ENCODE measurements around the gene RAB11FIP4.

The RAB11FIP4 gene

DNA sequence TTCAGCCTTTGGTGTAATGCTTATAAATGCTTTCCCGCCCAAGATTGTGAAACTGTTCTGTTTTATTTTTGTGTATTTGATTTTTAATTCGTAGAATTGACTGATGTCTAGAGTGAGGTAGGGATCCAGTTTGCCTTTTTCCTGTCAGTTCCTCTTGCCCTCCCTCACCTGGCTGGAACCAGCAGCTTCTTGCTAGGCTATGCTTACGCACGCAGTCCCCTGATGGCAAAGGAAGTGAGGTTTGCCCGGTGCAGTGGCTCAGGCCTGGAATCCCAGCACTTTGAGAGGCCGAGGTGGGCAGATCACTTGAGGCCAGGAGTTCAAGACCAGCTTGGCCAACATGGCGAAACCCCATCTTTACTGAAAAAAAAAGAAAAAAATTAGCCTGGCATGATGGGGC, 51.9 kb downstream of the RAB11FIP4 start:
- no peak for DNase-seq (ENCODE audit: low read depth)
- TF ChIP-seq, protein P1, sequence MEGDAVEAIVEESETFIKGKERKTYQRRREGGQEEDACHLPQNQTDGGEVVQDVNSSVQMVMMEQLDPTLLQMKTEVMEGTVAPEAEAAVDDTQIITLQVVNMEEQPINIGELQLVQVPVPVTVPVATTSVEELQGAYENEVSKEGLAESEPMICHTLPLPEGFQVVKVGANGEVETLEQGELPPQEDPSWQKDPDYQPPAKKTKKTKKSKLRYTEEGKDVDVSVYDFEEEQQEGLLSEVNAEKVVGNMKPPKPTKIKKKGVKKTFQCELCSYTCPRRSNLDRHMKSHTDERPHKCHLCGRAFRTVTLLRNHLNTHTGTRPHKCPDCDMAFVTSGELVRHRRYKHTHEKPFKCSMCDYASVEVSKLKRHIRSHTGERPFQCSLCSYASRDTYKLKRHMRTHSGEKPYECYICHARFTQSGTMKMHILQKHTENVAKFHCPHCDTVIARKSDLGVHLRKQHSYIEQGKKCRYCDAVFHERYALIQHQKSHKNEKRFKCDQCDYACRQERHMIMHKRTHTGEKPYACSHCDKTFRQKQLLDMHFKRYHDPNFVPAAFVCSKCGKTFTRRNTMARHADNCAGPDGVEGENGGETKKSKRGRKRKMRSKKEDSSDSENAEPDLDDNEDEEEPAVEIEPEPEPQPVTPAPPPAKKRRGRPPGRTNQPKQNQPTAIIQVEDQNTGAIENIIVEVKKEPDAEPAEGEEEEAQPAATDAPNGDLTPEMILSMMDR (conservative IDR thresholded peaks at IDR 0.05; ENCODE audit: low read depth, low read length) = no peak
- no peak overlapping the region for H3K4me3 ChIP-seq (ENCODE audit: low read depth, low read length)

DNA sequence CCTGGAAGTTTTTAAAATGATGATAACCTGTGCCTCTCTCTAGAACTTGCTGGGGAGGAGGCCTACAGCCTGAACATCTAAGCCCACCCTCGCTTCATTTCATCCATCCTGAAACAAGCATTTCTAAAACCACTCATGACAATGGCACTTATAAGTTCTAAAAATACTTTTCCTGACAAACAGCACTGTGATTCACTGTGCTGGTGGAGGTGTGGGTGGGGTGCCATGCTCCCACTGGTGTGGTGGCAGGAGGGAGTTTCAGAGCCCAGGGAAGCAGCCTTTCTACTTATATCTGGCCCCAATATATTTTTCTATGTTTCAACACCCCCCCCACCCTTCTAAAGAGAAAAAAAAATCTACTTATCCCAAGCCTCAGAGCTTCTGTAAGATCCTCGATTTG, 52.6 kb downstream of the RAB11FIP4 start:
- TF ChIP-seq, protein P1 (conservative IDR thresholded peaks at IDR 0.05; ENCODE audit: low read depth, low read length) = no peak
- DNase-seq (ENCODE audit: low read depth) = no peak
- no peak overlapping the region for H3K4me3 ChIP-seq (ENCODE audit: low read depth, low read length)

DNA sequence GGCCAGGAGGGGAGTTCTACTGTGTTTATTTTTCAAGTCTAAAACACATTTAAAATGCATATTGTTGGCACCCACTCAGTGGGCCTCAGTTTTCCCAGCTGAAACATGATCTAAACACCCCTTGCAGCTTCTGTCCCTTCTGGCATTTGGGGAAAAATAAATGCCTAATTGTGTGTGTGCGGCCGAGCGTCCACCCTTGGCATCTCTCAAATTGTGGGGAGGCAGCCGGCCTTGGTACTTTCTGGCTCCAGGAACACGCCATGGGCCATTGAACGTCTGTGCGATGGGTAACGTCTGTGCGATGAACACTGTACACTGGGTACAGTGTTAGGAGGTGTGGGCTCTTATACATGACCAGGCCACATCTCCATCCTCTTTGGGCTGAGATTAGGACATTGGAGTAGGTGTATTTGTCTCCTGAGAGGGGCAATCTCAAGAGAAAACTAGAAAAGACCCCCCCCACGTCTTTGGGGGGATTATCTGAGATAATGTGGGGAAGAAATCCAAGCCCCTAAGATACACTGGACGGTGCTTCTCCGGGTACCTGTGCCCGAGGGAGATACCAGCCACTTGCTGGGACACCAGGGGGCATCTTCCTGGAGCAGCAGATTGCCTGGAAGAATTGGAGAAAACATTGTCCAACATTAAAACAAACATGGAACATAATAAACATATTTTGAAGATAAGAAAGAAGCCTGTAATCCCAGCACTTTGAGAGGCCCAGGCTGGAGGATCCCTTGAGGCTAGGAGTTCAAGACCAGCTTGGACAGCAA, 54.9 kb downstream of the RAB11FIP4 start:
- DNase-seq (ENCODE audit: low read depth) = peak; percentile 9
- TF ChIP-seq, protein P1 (conservative IDR thresholded peaks at IDR 0.05; ENCODE audit: low read depth, low read length) = peak; percentile 45
- no peak overlapping the region for H3K4me3 ChIP-seq (ENCODE audit: low read depth, low read length)

DNA sequence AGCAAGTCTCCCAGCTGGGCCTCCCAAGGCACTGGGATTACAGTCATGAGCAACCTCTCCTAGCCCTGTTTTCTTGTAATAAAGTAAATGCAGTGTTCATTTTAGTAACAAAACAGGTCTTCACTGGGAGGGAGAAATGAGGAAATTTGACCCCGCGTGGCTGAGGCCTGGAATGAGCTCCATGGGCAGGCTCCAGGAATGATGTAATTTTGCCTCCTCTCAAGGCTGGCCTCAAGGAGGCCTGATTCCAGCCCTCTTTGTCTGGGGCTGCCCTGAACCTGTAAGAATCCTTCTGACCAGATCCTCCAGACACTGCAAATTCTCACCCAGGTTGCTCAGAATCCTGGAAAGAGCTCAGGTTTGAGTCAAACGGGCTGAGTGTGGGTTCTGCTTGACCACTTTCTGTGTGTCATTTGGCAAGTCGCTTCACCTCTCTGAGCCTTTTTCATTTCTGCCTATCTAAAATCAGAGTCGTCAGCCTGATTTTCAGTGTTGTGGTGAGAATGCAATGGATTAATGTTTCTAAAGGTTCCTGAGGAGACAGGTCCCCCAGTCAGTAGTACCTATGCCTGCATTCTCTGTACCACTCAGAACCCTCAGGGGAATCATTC, 57.1 kb downstream of the RAB11FIP4 start:
- peak; percentile 50 for DNase-seq (ENCODE audit: low read depth)
- TF ChIP-seq, protein P1 (conservative IDR thresholded peaks at IDR 0.05; ENCODE audit: low read depth, low read length) = no peak
- H3K4me3 ChIP-seq (ENCODE audit: low read depth, low read length) = no peak overlapping the region

DNA sequence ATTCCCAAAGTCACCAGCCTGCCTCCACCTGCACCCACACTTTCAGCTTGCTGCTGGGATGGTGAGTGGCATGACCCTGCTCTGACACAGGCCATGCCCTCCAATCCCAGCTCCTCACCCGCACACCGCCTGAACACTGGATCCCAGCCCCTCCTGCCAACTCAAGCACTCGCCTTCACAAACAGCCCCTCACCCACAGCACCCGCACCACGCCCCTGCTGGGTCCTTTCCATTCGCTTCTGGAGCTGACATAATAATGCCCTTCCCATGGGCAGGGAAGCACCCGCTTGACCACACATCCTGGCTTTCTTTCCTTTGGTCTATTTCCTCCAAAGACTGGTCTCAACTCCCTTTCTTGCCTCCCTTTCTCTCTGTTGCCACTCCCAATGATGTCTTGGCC, 57.6 kb downstream of the RAB11FIP4 start:
- H3K4me3 ChIP-seq (ENCODE audit: low read depth, low read length) = no peak overlapping the region
- TF ChIP-seq, protein P1 (conservative IDR thresholded peaks at IDR 0.05; ENCODE audit: low read depth, low read length) = no peak
- no peak for DNase-seq (ENCODE audit: low read depth)

DNA sequence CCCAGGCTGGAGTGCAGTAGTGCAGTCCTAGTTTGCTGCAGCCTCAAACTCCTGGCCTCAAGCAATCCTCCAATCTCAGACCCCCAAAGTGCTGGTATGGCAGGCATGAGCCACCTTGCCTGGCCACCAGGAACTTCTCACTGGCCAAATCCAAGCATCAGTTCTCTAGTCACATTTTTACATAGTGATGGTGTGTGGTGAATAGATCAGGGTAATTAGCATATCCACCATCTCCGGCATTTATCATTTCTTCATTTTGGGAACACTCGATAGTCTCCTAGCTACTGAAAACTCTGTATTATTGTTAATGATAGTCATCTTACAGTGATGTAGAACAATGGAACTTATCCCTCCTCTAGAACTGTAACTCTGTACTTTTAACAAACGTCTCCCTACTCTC, 58.3 kb downstream of the RAB11FIP4 start:
- no peak overlapping the region for H3K4me3 ChIP-seq (ENCODE audit: low read depth, low read length)
- TF ChIP-seq, protein P1 (conservative IDR thresholded peaks at IDR 0.05; ENCODE audit: low read depth, low read length) = no peak
- no peak for DNase-seq (ENCODE audit: low read depth)

DNA sequence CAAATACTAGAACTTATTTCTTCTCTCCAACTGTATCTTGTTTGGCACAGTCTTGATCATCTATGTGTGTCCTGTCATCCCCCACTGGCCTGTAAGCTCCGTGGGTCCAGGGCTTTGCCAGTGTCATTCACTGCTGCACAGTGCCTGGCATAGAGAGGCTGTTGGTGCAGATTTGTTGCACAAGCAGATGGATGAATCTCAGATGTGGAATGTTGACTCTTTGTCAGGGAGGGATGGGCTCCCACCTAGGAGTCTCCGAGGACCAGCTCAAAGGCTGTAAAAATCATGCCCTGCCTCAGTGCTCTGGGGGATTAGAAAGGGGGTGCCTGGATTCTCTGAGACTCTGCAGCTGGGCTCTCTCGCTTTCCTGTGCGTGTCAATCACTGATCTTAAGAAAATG, 60.6 kb downstream of the RAB11FIP4 start:
- H3K4me3 ChIP-seq (ENCODE audit: low read depth, low read length) = no peak overlapping the region
- DNase-seq (ENCODE audit: low read depth) = no peak
- TF ChIP-seq, protein P1 (conservative IDR thresholded peaks at IDR 0.05; ENCODE audit: low read depth, low read length) = no peak

All from choroid plexus epithelial cell (primary cell).